Stimulated activated CD8-positive, alpha-beta memory T cell treated with anti-CD3 and anti-CD28 coated beads, Interleukin-7, amount 100 ng/mL, for 4 hours (primary cell): Measurements from ENCODE around the gene SPDYE17.
"Not testable (repeated sequence)": the region's sequence is repeated elsewhere in the genome, so short reads cannot be mapped to it uniquely, and the experiment has no call there.

Experiments used
- DNase-seq, 2 donors: peaks; one replicate each; pipeline ENCODE4 v3.0.0-alpha.2; 2020; ENCODE audit warnings: low read depth in 2 of 2

Gene SPDYE17

DNA sequence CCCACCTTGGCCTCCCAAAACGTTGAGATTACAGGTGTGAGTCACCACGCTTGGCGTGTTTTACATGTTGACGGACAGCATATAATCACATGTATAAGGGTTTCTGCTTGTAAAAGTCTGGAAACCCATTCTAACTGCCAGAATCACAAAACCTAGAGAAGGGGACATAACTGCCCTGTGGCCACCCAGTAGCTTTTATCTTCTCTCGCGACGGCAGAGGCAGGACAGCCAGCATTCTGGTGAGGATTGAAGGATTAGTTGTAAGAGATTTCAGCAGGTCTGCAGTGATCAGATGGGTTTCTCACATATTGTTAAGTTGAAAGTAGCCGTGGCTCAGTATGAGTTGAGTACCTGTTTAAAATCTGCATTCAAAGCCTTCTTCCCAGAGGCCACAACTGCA lies 59.8 kb downstream of the SPDYE17 start:
- DNase-seq, result not testable (repeated sequence)
